Activated CD8-positive, alpha-beta memory T cell treated with anti-CD3 and anti-CD28 coated beads for 48 hours (primary cell): ENCODE data around the gene ADGRG4.

Experiments
- DNase-seq, 3 experiments: peaks; one replicate each; pipeline ENCODE4 v3.0.0-alpha.2; 2020; ENCODE audit warnings: low read depth in 2 of 3, low spot score in 2 of 3

The ADGRG4 gene

GRCh38 chrX:136456133-136456532 is 155.4 kb downstream of the ADGRG4 start:
- no peak for DNase-seq

- DNase-seq, result no peak
Observed at GRCh38 chrX:136457303-136457917, 156.6 kb downstream of the ADGRG4 start.

DNA sequence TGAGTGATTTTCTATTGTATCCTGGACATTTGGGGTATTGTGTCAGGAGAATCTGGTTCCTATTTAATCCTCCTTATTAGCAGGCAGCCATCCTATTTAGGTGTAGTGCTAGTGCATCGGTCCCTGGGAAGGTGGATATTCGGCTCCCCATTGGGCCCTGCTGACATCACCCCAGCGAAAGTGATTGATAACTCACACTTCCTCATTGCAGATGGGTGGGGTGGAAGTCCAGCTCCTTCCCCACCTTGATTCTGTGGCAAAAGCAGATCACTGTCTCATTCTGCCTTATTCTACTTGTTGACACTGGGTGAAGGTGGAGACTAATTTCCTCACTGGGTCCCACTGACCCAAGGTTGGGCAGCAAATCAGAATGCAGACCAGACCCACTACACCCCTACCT is 163.8 kb downstream of the ADGRG4 start:
- no peak for DNase-seq
